Measurements from ENCODE around the gene TMEM131.

The TMEM131 gene

DNA sequence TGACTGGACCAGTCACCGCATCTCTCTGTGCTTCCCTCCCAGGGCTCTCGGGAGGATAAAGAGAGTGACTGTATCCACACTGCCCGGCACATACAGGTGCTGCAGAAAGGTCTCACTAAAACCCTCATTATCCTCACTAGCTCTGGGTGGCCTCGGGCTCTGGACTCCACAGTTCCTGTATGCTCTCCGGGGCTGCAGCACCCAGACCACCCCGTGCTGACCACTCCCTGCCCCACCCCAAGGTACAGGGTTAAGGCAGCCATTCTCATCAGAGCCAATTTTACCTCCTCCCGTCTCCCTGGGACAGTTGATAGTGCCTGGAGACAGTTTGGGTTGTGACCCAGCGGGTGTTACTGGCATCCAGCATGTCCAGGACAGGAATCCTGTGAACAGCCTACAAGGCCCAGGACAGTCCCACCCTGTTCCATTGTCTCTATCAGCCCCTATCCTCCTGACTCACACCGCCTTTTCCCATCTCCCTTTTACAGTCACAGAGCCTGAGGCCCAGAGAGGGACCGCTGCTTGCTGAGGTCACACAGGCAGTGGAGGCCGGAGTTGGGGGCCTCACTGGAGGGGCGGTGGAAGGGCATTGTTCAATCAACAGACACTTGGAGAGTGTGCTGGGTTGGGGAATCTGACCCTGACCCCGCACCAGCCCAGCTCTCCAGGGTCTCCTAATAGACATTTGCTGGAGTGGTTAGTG lies 280.6 kb downstream of the TMEM131 start:
- TF ChIP-seq POLR2AphosphoS5 (IDR thresholded peaks at IDR 0.05; ENCODE audit: low read depth): no peak
- TF ChIP-seq SPI1 (IDR thresholded peaks at IDR 0.05; ENCODE audit: borderline replicate concordance, low read depth): no peak
- no peak for TF ChIP-seq GABPA (IDR thresholded peaks at IDR 0.05; ENCODE audit: low read depth)
- TF ChIP-seq, protein P1, sequence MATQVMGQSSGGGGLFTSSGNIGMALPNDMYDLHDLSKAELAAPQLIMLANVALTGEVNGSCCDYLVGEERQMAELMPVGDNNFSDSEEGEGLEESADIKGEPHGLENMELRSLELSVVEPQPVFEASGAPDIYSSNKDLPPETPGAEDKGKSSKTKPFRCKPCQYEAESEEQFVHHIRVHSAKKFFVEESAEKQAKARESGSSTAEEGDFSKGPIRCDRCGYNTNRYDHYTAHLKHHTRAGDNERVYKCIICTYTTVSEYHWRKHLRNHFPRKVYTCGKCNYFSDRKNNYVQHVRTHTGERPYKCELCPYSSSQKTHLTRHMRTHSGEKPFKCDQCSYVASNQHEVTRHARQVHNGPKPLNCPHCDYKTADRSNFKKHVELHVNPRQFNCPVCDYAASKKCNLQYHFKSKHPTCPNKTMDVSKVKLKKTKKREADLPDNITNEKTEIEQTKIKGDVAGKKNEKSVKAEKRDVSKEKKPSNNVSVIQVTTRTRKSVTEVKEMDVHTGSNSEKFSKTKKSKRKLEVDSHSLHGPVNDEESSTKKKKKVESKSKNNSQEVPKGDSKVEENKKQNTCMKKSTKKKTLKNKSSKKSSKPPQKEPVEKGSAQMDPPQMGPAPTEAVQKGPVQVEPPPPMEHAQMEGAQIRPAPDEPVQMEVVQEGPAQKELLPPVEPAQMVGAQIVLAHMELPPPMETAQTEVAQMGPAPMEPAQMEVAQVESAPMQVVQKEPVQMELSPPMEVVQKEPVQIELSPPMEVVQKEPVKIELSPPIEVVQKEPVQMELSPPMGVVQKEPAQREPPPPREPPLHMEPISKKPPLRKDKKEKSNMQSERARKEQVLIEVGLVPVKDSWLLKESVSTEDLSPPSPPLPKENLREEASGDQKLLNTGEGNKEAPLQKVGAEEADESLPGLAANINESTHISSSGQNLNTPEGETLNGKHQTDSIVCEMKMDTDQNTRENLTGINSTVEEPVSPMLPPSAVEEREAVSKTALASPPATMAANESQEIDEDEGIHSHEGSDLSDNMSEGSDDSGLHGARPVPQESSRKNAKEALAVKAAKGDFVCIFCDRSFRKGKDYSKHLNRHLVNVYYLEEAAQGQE (IDR thresholded peaks at IDR 0.05; ENCODE audit: insufficient replicate concordance, low read depth): no peak
- TF ChIP-seq, protein P2, sequence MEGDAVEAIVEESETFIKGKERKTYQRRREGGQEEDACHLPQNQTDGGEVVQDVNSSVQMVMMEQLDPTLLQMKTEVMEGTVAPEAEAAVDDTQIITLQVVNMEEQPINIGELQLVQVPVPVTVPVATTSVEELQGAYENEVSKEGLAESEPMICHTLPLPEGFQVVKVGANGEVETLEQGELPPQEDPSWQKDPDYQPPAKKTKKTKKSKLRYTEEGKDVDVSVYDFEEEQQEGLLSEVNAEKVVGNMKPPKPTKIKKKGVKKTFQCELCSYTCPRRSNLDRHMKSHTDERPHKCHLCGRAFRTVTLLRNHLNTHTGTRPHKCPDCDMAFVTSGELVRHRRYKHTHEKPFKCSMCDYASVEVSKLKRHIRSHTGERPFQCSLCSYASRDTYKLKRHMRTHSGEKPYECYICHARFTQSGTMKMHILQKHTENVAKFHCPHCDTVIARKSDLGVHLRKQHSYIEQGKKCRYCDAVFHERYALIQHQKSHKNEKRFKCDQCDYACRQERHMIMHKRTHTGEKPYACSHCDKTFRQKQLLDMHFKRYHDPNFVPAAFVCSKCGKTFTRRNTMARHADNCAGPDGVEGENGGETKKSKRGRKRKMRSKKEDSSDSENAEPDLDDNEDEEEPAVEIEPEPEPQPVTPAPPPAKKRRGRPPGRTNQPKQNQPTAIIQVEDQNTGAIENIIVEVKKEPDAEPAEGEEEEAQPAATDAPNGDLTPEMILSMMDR (IDR thresholded peaks at IDR 0.05; ENCODE audit: insufficient read depth, low read length): no peak
- DNase-seq (ENCODE audit: low read depth in 1 of 2, low spot score in 1 of 2): no peak
- Histone ChIP-seq H3K27me3 (ENCODE audit: insufficient read depth, poor library complexity, severe bottlenecking) (no peaks in the 10 kb centered on the region), H3K4me3 (replicated peaks; ENCODE audit: insufficient read depth, low read length) (no peak overlapping the region), H3K27ac (replicated peaks) (no peak overlapping the region)

DNA sequence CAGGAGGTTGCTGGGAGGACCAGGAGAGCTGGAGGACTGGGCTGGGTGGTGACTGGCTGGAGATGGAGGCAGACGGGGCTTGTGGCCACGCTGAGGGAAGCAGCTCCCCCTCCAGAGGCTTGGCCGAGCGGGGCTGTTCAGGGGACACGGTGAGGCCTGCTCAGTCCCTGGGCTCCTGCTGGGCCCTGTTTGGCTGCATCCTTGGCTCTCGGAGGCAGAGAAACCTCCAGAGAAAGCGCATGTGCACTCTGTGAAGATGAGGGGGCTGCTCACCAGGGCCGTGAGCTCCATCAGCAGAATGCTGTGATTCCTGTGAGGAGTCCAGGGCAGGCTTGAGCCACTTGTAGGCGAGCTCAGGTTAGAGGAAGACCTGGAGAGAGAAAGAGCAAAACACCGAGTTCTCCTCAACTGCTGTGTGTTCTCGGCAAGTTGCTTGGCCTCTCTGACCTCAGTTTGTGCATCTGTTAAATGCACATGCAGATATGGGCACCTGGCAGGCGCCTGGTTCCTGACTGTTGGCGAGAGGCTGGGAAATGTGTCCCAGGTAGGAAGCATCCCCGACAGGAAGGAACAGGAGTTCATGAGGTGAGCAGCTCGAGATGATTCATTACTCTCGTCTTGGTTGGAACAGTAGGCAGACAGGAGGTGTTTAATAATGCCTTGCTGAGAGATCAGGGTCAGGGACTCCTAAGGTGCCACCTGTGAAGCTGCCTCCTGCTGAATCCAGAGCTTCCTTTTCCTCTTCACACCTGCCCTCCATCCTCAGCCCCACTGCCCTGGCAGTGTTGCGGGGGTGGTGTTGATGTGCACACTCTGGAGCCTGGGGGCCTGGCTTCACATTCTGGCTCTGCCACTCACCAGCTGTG lies 281.4 kb downstream of the TMEM131 start:
- DNase-seq (ENCODE audit: low read depth in 1 of 2, low spot score in 1 of 2): no peak
- TF ChIP-seq POLR2AphosphoS5 (IDR thresholded peaks at IDR 0.05; ENCODE audit: low read depth): no peak
- no peak for TF ChIP-seq SPI1 (IDR thresholded peaks at IDR 0.05; ENCODE audit: borderline replicate concordance, low read depth)
- TF ChIP-seq, protein P2 (IDR thresholded peaks at IDR 0.05; ENCODE audit: insufficient read depth, low read length): no peak
- TF ChIP-seq, protein P1 (IDR thresholded peaks at IDR 0.05; ENCODE audit: insufficient replicate concordance, low read depth): no peak
- TF ChIP-seq GABPA (IDR thresholded peaks at IDR 0.05; ENCODE audit: low read depth): no peak
- Histone ChIP-seq H3K27ac (replicated peaks) (no peak overlapping the region), H3K4me3 (replicated peaks; ENCODE audit: insufficient read depth, low read length) (no peak overlapping the region), H3K27me3 (ENCODE audit: insufficient read depth, poor library complexity, severe bottlenecking) (no peaks in the 10 kb centered on the region)

DNA sequence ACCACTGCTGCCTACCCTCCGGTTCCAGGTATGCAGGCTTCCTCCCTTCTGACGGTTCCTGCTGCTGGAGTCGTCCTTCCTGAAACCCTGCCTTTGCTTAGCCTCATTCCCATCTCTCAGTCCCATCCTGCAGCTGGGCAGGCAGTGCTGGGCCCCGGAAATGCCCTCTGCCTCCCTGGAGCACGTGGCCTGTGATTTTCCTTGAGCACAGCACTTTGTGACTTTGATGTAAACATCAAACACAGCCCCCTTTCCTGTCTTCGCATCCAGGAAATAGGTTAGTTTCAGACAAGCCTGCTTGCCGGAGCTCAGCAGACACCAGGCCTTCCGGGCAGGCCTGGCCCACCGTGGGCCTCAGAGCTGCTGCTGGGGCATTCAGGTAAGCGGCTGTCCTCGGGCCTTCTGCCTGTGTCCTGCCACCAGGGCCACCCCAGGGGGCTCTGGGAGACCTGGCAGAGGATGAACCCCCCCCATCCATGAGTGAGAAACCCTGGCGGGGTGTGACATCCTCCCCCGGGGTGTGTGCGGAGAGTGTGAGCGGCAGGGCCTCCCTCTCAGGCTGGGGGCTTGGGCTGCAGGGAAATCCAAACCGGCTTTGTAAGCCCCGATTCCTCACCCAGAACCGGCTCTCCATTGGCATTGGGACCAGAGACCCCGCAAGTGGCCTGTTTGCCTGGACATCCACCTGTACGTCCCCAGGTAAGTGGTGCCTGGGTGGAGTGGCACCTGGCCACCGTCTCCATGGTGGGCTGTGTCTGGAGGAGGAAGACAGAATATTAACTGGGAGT lies 282.3 kb downstream of the TMEM131 start, which contains the start of gene ZAP70:
Gene ZAP70 (plus strand): TSS at position 281 of the 788 bp plus-strand sequence. CDS start 10,461 bp downstream, outside the sequence.
- no peak for DNase-seq (ENCODE audit: low read depth in 1 of 2, low spot score in 1 of 2)
- Histone ChIP-seq H3K27me3 (ENCODE audit: insufficient read depth, poor library complexity, severe bottlenecking) (no peaks in the 10 kb centered on the region), H3K4me3 (replicated peaks; ENCODE audit: insufficient read depth, low read length) (no peak within 1 kb of the TSS), H3K27ac (replicated peaks) (no peak within 1 kb of the TSS)
- TF ChIP-seq, protein P2 (IDR thresholded peaks at IDR 0.05; ENCODE audit: insufficient read depth, low read length): no peak
- TF ChIP-seq, protein P1 (IDR thresholded peaks at IDR 0.05; ENCODE audit: insufficient replicate concordance, low read depth): no peak
- no peak for TF ChIP-seq GABPA (IDR thresholded peaks at IDR 0.05; ENCODE audit: low read depth)
- no peak for TF ChIP-seq SPI1 (IDR thresholded peaks at IDR 0.05; ENCODE audit: borderline replicate concordance, low read depth)
- TF ChIP-seq POLR2AphosphoS5 (IDR thresholded peaks at IDR 0.05; ENCODE audit: low read depth): no peak

All from HL-60 (cell line).